Measurements from ENCODE around the gene MVB12A. TPM values are rescaled to one million over a fixed set of nuclear protein-coding genes. Genes with fewer than 3 reads are reported as not detected.

MVB12A gene
- total RNA-seq, 4 donors from 2014 or later: 24.5 to 66.1 (median 56.1) TPM

GRCh38 chr19:17404015-17404414, 15.8 kb upstream of the MVB12A start:
- peak overlapping the region in 3 of 4 donors; percentile 22 to 71 (median 31) for H3K27ac ChIP-seq (replicated peaks in 1 of 4)
- DNase-seq (ENCODE audit: extremely low spot score): no peak
- H3K36me3 ChIP-seq: peaks cover 0 to 13% (median 0%) of the 10 kb centered on the region in 4 donors
- TF ChIP-seq POLR2AphosphoS5 (IDR thresholded peaks at IDR 0.05) (no peak), EP300 (IDR thresholded peaks at IDR 0.05) (no peak), POLR2A (IDR thresholded peaks at IDR 0.05; ENCODE audit: low read depth) (no peak)
- TF ChIP-seq, protein P1, sequence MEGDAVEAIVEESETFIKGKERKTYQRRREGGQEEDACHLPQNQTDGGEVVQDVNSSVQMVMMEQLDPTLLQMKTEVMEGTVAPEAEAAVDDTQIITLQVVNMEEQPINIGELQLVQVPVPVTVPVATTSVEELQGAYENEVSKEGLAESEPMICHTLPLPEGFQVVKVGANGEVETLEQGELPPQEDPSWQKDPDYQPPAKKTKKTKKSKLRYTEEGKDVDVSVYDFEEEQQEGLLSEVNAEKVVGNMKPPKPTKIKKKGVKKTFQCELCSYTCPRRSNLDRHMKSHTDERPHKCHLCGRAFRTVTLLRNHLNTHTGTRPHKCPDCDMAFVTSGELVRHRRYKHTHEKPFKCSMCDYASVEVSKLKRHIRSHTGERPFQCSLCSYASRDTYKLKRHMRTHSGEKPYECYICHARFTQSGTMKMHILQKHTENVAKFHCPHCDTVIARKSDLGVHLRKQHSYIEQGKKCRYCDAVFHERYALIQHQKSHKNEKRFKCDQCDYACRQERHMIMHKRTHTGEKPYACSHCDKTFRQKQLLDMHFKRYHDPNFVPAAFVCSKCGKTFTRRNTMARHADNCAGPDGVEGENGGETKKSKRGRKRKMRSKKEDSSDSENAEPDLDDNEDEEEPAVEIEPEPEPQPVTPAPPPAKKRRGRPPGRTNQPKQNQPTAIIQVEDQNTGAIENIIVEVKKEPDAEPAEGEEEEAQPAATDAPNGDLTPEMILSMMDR (IDR thresholded peaks at IDR 0.05): no peak
- peak overlapping the region; percentile 43 to 56 (median 48) for H3K4me3 ChIP-seq
- 86% methylated on average over 6 of the region's 6 CpGs for WGBS
- peaks cover 11 to 40% (median 27%) of the 10 kb centered on the region in 4 donors for H3K4me1 ChIP-seq
- intact Hi-C loops (cut with DNase I): no loop called here
- H3K27me3 ChIP-seq: peaks cover 0 to 38% (median 2%) of the 10 kb centered on the region in 4 donors
- no peaks in the 10 kb centered on the region for H3K9me3 ChIP-seq

GRCh38 chr19:17404621-17405249, 15.1 kb upstream of the MVB12A start:
- peaks cover 0 to 13% (median 0%) of the 10 kb centered on the region in 4 donors for H3K36me3 ChIP-seq
- intact Hi-C loops (cut with DNase I): no loop called here
- H3K4me3 ChIP-seq: peak overlapping the region; percentile 43 to 56 (median 48)
- TF ChIP-seq, protein P1 (IDR thresholded peaks at IDR 0.05): no peak
- no peak for TF ChIP-seq POLR2A (IDR thresholded peaks at IDR 0.05; ENCODE audit: low read depth)
- TF ChIP-seq EP300 (IDR thresholded peaks at IDR 0.05): no peak
- no peak for TF ChIP-seq POLR2AphosphoS5 (IDR thresholded peaks at IDR 0.05)
- H3K27me3 ChIP-seq: peaks cover 0 to 38% (median 2%) of the 10 kb centered on the region in 4 donors
- H3K27ac ChIP-seq (replicated peaks in 1 of 4): peak overlapping the region; percentile 71 to 79 (median 76)
- DNase-seq (ENCODE audit: extremely low spot score): no peak
- H3K9me3 ChIP-seq: no peaks in the 10 kb centered on the region
- peaks cover 11 to 40% (median 27%) of the 10 kb centered on the region in 4 donors for H3K4me1 ChIP-seq
- 74% methylated on average over 6 of the region's 7 CpGs for WGBS

DNA sequence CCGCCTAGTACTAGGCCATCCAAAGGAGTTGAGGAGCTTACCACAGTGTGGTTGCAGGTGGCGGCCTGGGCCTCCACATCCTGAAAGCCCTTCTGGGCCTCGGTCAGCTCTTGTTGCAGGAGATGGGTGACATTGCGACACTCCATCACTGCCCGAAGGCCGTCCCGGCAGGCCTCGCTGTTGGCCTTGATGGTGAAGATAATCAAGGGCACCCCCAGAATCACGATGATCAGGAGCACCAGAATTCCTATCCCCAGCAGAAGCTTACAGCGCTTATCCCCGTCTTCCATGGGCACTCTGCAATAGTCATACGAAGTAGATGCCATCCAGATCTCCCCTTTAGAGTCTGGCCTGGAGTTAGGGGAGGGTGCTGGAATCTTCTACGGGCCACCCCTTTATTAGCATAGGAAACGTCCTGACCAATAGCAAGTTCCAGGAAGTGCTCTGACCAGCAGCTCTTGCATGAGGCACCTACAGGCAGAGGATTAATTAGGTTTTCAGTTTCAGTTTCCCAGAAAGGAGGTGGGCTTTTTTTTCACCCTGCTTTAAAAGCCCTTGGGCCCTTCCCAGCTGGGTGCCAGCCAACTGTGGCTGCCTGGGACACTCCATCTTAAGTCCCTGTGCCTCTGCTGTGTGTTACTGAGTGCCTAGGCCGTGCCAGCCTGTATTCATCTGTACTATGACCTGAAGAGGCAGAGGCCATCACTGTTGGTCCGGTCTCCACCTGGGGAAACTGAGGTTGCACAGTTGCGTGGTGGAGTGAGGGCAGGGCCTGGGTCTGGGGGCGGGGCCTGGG, 14.4 kb upstream of the MVB12A start, which contains the start of gene BST2:
BST2 (minus strand) TSS at position 381 of the 796 bp plus-strand sequence; CDS start at position 326, 55 bp downstream.
- Histone ChIP-seq H3K36me3 (peaks cover 0 to 7% (median 0%) of the 10 kb centered on the region in 4 donors), H3K9me3 (no peaks in the 10 kb centered on the region), H3K4me3 (peak within 1 kb of the TSS; percentile 43 to 56 (median 48)), H3K27ac (replicated peaks in 1 of 4) (peak within 1 kb of the TSS; percentile 71 to 79 (median 76)), H3K27me3 (peaks cover 0 to 31% (median 2%) of the 10 kb centered on the region in 4 donors), H3K4me1 (peaks cover 10 to 40% (median 27%) of the 10 kb centered on the region in 4 donors)
- TF ChIP-seq POLR2AphosphoS5 (IDR thresholded peaks at IDR 0.05) (peak; percentile 48 to 58), EP300 (IDR thresholded peaks at IDR 0.05) (no peak), POLR2A (IDR thresholded peaks at IDR 0.05; ENCODE audit: low read depth) (no peak)
- WGBS: 51% methylated on average over 16 of the region's 18 CpGs
- DNase-seq (ENCODE audit: extremely low spot score): no peak
- intact Hi-C loops (cut with DNase I): no loop called here

DNA sequence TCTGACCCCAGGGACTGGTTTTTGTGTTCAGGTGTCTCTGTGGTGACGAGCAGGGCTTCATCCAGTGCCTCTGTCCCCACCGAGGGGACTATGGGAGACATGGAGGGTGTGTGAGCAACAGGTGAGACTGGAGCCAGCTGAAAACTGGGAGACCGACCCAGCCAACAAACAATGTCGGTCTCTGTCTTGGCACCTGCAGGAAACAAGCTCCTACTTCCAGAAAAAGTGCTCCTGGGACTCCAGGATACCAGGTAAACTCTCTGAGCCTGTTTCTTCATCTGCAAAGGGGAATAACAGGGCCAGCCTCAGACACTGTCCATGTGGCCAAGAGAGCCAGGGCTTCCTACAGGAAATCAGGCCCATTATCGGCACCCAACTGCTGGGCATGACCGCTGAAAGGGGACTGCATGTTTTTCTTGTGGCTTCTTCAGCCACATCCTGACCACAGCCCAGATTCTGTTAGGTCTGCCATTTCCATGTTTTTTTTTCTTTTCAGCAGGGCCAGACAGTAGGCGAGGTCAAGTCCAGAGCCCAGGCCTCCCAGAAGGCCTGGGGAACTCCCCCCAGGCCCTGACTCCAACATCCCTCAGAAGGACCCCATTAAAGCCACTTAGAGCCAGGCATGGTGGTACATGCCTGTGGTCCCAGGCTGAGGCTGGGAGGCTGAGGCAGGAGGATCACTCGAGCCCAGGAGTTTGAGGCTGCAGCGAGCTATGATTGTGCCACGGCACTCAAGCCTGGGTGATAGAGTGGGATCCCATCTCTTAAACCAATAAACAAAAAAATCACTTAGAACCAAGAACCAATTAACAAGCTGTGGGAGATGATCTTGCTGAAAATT, 13.6 kb upstream of the MVB12A start:
- H3K9me3 ChIP-seq: no peaks in the 10 kb centered on the region
- H3K36me3 ChIP-seq: peaks cover 0 to 3% (median 0%) of the 10 kb centered on the region in 4 donors
- peak overlapping the region; percentile 71 to 79 (median 76) for H3K27ac ChIP-seq (replicated peaks in 1 of 4)
- TF ChIP-seq POLR2A (IDR thresholded peaks at IDR 0.05; ENCODE audit: low read depth) (no peak), EP300 (IDR thresholded peaks at IDR 0.05) (no peak), POLR2AphosphoS5 (IDR thresholded peaks at IDR 0.05) (no peak)
- TF ChIP-seq, protein P1 (IDR thresholded peaks at IDR 0.05): no peak
- H3K4me3 ChIP-seq: peak overlapping the region; percentile 43 to 56 (median 48)
- peaks cover 0 to 23% (median 2%) of the 10 kb centered on the region in 4 donors for H3K27me3 ChIP-seq
- no peak for DNase-seq (ENCODE audit: extremely low spot score)
- intact Hi-C loops (cut with DNase I): no loop called here
- 74% methylated on average over 10 of the region's 10 CpGs for WGBS
- peaks cover 5 to 40% (median 27%) of the 10 kb centered on the region in 4 donors for H3K4me1 ChIP-seq

All from esophagus muscularis mucosa (tissue), 4 donors.